HL-60 (cell line): ENCODE measurements around the gene DTL.

Source experiments
- TF ChIP-seq, protein P1 (sequence below): IDR thresholded peaks from one replicate; pipeline ENCODE4 v1.5.1; 2011; ENCODE audit warnings: low read length, control low read depth, inconsistent platforms; ENCODE audit not compliant: insufficient read depth
- TF ChIP-seq, protein P2 (sequence below): IDR thresholded peaks from 2 replicates; pipeline ENCODE4 v1.6.1; 2012; ENCODE audit warnings: low read depth; ENCODE audit not compliant: insufficient replicate concordance

DNA sequence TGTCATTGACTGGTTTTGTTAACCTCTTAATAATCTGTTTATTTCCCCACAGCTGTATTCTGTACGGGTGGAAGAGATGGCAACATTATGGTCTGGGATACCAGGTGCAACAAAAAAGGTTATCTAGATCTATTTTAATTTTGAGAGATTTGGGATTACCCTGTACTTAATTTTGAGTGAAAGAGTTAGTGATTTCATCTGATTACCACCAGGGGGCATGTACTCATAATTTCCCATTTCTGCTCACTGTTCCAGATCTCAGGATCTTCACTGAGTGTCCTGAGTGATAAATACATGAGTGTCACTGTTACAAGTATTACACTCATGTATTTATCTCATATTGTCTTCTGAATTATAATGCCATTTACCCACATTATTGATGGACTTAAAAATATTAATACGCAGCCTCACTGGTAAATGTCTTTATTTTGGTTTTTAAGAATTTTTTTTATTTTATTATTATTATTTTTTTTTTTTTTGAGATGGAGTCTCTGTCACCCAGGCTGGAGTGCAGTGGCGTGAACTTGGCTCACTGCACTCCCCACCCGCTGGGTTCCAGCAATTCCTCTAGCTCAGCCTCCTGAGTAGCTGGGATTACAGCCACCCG, 27.4 kb downstream of the DTL start:
- TF ChIP-seq, protein P1, sequence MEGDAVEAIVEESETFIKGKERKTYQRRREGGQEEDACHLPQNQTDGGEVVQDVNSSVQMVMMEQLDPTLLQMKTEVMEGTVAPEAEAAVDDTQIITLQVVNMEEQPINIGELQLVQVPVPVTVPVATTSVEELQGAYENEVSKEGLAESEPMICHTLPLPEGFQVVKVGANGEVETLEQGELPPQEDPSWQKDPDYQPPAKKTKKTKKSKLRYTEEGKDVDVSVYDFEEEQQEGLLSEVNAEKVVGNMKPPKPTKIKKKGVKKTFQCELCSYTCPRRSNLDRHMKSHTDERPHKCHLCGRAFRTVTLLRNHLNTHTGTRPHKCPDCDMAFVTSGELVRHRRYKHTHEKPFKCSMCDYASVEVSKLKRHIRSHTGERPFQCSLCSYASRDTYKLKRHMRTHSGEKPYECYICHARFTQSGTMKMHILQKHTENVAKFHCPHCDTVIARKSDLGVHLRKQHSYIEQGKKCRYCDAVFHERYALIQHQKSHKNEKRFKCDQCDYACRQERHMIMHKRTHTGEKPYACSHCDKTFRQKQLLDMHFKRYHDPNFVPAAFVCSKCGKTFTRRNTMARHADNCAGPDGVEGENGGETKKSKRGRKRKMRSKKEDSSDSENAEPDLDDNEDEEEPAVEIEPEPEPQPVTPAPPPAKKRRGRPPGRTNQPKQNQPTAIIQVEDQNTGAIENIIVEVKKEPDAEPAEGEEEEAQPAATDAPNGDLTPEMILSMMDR = peak; percentile 18
- TF ChIP-seq, protein P2, sequence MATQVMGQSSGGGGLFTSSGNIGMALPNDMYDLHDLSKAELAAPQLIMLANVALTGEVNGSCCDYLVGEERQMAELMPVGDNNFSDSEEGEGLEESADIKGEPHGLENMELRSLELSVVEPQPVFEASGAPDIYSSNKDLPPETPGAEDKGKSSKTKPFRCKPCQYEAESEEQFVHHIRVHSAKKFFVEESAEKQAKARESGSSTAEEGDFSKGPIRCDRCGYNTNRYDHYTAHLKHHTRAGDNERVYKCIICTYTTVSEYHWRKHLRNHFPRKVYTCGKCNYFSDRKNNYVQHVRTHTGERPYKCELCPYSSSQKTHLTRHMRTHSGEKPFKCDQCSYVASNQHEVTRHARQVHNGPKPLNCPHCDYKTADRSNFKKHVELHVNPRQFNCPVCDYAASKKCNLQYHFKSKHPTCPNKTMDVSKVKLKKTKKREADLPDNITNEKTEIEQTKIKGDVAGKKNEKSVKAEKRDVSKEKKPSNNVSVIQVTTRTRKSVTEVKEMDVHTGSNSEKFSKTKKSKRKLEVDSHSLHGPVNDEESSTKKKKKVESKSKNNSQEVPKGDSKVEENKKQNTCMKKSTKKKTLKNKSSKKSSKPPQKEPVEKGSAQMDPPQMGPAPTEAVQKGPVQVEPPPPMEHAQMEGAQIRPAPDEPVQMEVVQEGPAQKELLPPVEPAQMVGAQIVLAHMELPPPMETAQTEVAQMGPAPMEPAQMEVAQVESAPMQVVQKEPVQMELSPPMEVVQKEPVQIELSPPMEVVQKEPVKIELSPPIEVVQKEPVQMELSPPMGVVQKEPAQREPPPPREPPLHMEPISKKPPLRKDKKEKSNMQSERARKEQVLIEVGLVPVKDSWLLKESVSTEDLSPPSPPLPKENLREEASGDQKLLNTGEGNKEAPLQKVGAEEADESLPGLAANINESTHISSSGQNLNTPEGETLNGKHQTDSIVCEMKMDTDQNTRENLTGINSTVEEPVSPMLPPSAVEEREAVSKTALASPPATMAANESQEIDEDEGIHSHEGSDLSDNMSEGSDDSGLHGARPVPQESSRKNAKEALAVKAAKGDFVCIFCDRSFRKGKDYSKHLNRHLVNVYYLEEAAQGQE = no peak
